Keratinocyte (primary cell): ENCODE results near the gene SNX30. TPM values are rescaled to one million over a fixed set of nuclear protein-coding genes. Genes with fewer than 3 reads are reported as not detected.

Experiments used
- DNase-seq: peaks from one replicate; pipeline ENCODE4 v3.0.0-alpha.2; 2011; ENCODE audit warnings: low read depth, missing footprints, low spot score
- FAIRE-seq: peaks from 2 replicates; lab custom pipeline; 2011; peaks lifted over from hg19 to GRCh38; lab: Jason Lieb, UNC
- H2AFZ ChIP-seq: 2 replicates; pipeline ENCODE4 v1.6.0; 2012; ENCODE audit warnings: low read length, control low read depth, inconsistent platforms; ENCODE audit not compliant: control insufficient read depth
- H3K27ac ChIP-seq: 2 replicates; pipeline ENCODE4 v1.5.1; 2011; ENCODE audit warnings: low read length; ENCODE audit not compliant: control insufficient read depth, insufficient read depth
- H3K27me3 ChIP-seq: 3 replicates; pipeline ENCODE4 v1.6.0; 2011; ENCODE audit warnings: low read length; ENCODE audit not compliant: control insufficient read depth, insufficient read depth; ENCODE audit errors: extremely low read depth
- H3K36me3 ChIP-seq, 2 experiments: 2 replicates in 1 of 2; 3 replicates in 1 of 2; pipeline ENCODE4 v1.5.1; 2011; ENCODE audit warnings: low read length in 2 of 2, mild to moderate bottlenecking in 1 of 2; ENCODE audit not compliant: control insufficient read depth in 2 of 2, insufficient read depth in 2 of 2; ENCODE audit errors: extremely low read depth in 1 of 2
- H3K4me1 ChIP-seq: 3 replicates; pipeline ENCODE4 v1.5.1; 2011; ENCODE audit warnings: low read length; ENCODE audit not compliant: control insufficient read depth, insufficient read depth; ENCODE audit errors: extremely low read depth
- H3K4me2 ChIP-seq: 3 replicates; pipeline ENCODE4 v1.6.0; 2011; ENCODE audit warnings: low read depth, low read length; ENCODE audit not compliant: control insufficient read depth, insufficient read depth; ENCODE audit errors: extremely low read depth
- H3K4me3 ChIP-seq, 3 experiments: fragments of 200-600 bp in 1 of 3; sonication (generic) in 1 of 3; 2 replicates in 2 of 3; 3 replicates in 1 of 3; pipeline ENCODE4 v1.5.1; 2011 to 2016; ENCODE audit warnings: low read length in 3 of 3, mild to moderate bottlenecking in 3 of 3, control low read depth in 2 of 3, inconsistent platforms in 1 of 3, low read depth in 1 of 3, mixed read lengths in 1 of 3, mixed run types in 1 of 3, moderate library complexity in 1 of 3; ENCODE audit not compliant: control insufficient read depth in 2 of 3, insufficient read depth in 2 of 3; ENCODE audit errors: extremely low read depth in 1 of 3
- H3K79me2 ChIP-seq: 2 replicates; pipeline ENCODE4 v1.6.0; 2012; ENCODE audit warnings: low read length; ENCODE audit not compliant: control insufficient read depth, insufficient read depth
- H3K9ac ChIP-seq: 3 replicates; pipeline ENCODE4 v1.6.0; 2011; ENCODE audit warnings: low read length; ENCODE audit not compliant: control insufficient read depth, insufficient read depth; ENCODE audit errors: extremely low read depth
- H3K9me1 ChIP-seq: 3 replicates; pipeline ENCODE4 v1.6.0; 2011; ENCODE audit warnings: low read length; ENCODE audit not compliant: control insufficient read depth, insufficient read depth; ENCODE audit errors: extremely low read depth
- H3K9me3 ChIP-seq: 2 replicates; pipeline ENCODE4 v1.5.1; 2012; ENCODE audit warnings: low read depth, low read length; ENCODE audit not compliant: control insufficient read depth
- H4K20me1 ChIP-seq: 3 replicates; pipeline ENCODE4 v1.6.0; 2011; ENCODE audit warnings: low read length; ENCODE audit not compliant: control insufficient read depth, insufficient read depth; ENCODE audit errors: extremely low read depth
- EZH2 ChIP-seq: IDR thresholded peaks from one replicate; pipeline ENCODE4 v1.6.1; 2012; ENCODE audit warnings: inconsistent platforms, mild to moderate bottlenecking, low read length, moderate library complexity
- dilution Hi-C: fragments of 300-500 bp; cut with MboI; formaldehyde crosslinking; loops from one replicate; pipeline ENCODE4 v1.7.0; 2020; ENCODE audit warnings: low sequenced_read_pairs; ENCODE audit not compliant: extremely low pct_ligation_motif_present
- polyA plus RNA-seq, 5 experiments: library from polyadenylated mRNA; depleted of rRNA in 3 of 5; stranded (reverse) in 3 of 5; stranded (forward) in 1 of 5; unstranded in 1 of 5; fragments of >200 nt; gene quantifications; 1 replicate in 1 of 5; 2 replicates in 3 of 5; 3 replicates in 1 of 5; pipeline versions ENCODE4 v1.2.1 to v1.2.3, GENCODE V29; 2011 to 2012; ENCODE audit warnings: missing spikeins in 2 of 5, low read depth in 1 of 5, low replicate concordance in 1 of 5
- TF ChIP-seq, protein P1 (sequence below), 3 experiments: IDR thresholded peaks in 1 of 3; conservative IDR thresholded peaks in 1 of 3; optimal IDR thresholded peaks in 1 of 3; 2 replicates in 2 of 3; 3 replicates in 1 of 3; pipeline versions ENCODE3 to v1.5.1; 2011; ENCODE audit warnings: low read length in 3 of 3, mild to moderate bottlenecking in 3 of 3, moderate library complexity in 2 of 3, control low read depth in 1 of 3, inconsistent platforms in 1 of 3; ENCODE audit not compliant: insufficient read depth in 2 of 3; ENCODE audit errors: extremely low read depth in 1 of 3

Gene SNX30
- polyA plus RNA-seq, 1 donor (not counting 4 experiments of a cell fraction or from before 2014, with no cell fraction given), result 9.0 TPM

DNA sequence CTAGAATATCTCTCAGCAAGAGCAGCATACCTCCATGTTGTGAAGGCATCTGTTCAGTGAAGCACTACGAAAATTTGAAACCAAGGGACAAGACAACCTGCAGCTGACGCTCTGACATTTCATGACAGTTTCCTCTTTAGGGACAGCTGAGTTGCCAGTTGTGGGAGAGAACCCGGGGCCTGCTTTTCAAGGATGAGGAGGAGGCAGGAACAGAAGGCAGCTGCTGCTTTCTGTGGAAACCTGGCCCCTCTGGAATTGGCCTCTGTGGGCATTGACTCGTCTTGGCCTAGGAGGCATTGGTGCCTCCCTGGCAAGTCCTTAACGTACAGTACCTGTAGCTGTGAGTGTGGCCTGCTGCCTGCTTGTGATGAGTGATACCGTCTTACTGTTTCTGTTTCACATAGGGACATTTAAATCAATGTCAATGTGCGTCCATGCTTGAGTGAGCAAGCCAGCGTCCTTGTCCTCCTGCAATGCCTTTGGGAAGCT lies 118.5 kb downstream of the SNX30 start:
- Histone ChIP-seq H3K9me1 (no peaks in the 10 kb centered on the region), H4K20me1 (no peaks in the 10 kb centered on the region), H3K36me3 (peaks cover 0 to 5% of the 10 kb centered on the region in 2 experiments), H3K9ac (no peak overlapping the region), H3K27me3 (no peaks in the 10 kb centered on the region), H3K27ac (no peak overlapping the region), H3K4me2 (no peak overlapping the region), H3K4me3 (no peak overlapping the region), H3K4me1 (peaks cover 6% of the 10 kb centered on the region), H3K9me3 (no peaks in the 10 kb centered on the region), H3K79me2 (no peaks in the 10 kb centered on the region), H2AFZ (no peak overlapping the region)
- TF ChIP-seq, protein P1, sequence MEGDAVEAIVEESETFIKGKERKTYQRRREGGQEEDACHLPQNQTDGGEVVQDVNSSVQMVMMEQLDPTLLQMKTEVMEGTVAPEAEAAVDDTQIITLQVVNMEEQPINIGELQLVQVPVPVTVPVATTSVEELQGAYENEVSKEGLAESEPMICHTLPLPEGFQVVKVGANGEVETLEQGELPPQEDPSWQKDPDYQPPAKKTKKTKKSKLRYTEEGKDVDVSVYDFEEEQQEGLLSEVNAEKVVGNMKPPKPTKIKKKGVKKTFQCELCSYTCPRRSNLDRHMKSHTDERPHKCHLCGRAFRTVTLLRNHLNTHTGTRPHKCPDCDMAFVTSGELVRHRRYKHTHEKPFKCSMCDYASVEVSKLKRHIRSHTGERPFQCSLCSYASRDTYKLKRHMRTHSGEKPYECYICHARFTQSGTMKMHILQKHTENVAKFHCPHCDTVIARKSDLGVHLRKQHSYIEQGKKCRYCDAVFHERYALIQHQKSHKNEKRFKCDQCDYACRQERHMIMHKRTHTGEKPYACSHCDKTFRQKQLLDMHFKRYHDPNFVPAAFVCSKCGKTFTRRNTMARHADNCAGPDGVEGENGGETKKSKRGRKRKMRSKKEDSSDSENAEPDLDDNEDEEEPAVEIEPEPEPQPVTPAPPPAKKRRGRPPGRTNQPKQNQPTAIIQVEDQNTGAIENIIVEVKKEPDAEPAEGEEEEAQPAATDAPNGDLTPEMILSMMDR (optimal IDR thresholded peaks at IDR 0.05 in 1 of 3, IDR thresholded peaks at IDR 0.05 in 1 of 3, conservative IDR thresholded peaks at IDR 0.05 in 1 of 3; ENCODE audit: extremely low read depth in 1 of 3, insufficient read depth in 2 of 3, low read length in 3 of 3), result no peak
- no peak for TF ChIP-seq EZH2
- DNase-seq (no peak), FAIRE-seq (no peak)
- dilution Hi-C loops, result no loop called here

GRCh38 chr9:112869917-112870316 lies 119.4 kb downstream of the SNX30 start:
- dilution Hi-C loops, result no loop called here

More at GRCh38 chr9:112869917-112870316, 119.4 kb downstream of the SNX30 start:
- H3K9me3 ChIP-seq, result no peaks in the 10 kb centered on the region
- peaks cover 6% of the 10 kb centered on the region for H3K4me1 ChIP-seq
- H3K27me3 ChIP-seq, result no peaks in the 10 kb centered on the region
- no peak for DNase-seq
- H4K20me1 ChIP-seq, result no peaks in the 10 kb centered on the region
- H2AFZ ChIP-seq, result no peak overlapping the region
- H3K79me2 ChIP-seq, result no peaks in the 10 kb centered on the region
- no peaks in the 10 kb centered on the region for H3K9me1 ChIP-seq
- TF ChIP-seq, protein P1 (optimal IDR thresholded peaks at IDR 0.05 in 1 of 3, IDR thresholded peaks at IDR 0.05 in 1 of 3, conservative IDR thresholded peaks at IDR 0.05 in 1 of 3; ENCODE audit: extremely low read depth in 1 of 3, insufficient read depth in 2 of 3, low read length in 3 of 3), result no peak
- TF ChIP-seq EZH2, result no peak
- H3K9ac ChIP-seq, result no peak overlapping the region
- FAIRE-seq, result no peak
- no peak overlapping the region for H3K4me2 ChIP-seq
- no peak overlapping the region for H3K27ac ChIP-seq
- H3K36me3 ChIP-seq, result peaks cover 0 to 4% of the 10 kb centered on the region in 2 experiments
- H3K4me3 ChIP-seq, result no peak overlapping the region
